Stimulated activated memory B cell treated with anti-CD40 and anti-IgM and Interleukin-4, amounts not matched to agents 10 μg/mL and 1 μg/mL and 100 μg/mL, for 72 hours (primary cell): ENCODE results near the gene SHC1.

Experiments used
- ATAC-seq: fragments of 150-1000 bp; cut with Tn5 transposase; 2 replicates; pipeline ENCODE4 v1.10.0; 2021
- H3K27ac Mint-ChIP-seq: one replicate; pipeline ENCODE4 v1.8.0; 2022; ENCODE audit warnings: mild to moderate bottlenecking, mixed read lengths
- H3K27me3 Mint-ChIP-seq: one replicate; pipeline ENCODE4 v1.8.0; 2022; ENCODE audit warnings: mixed read lengths
- H3K36me3 Mint-ChIP-seq: one replicate; pipeline ENCODE4 v1.8.0; 2022; ENCODE audit warnings: mixed read lengths
- H3K4me1 Mint-ChIP-seq: one replicate; pipeline ENCODE4 v1.8.0; 2022; ENCODE audit warnings: mixed read lengths
- H3K4me3 Mint-ChIP-seq: one replicate; pipeline ENCODE4 v1.8.0; 2022; ENCODE audit warnings: mild to moderate bottlenecking, moderate library complexity, mixed read lengths
- H3K9me3 Mint-ChIP-seq: one replicate; pipeline ENCODE4 v1.8.0; 2022; ENCODE audit warnings: mixed read lengths

Gene SHC1, protein sequence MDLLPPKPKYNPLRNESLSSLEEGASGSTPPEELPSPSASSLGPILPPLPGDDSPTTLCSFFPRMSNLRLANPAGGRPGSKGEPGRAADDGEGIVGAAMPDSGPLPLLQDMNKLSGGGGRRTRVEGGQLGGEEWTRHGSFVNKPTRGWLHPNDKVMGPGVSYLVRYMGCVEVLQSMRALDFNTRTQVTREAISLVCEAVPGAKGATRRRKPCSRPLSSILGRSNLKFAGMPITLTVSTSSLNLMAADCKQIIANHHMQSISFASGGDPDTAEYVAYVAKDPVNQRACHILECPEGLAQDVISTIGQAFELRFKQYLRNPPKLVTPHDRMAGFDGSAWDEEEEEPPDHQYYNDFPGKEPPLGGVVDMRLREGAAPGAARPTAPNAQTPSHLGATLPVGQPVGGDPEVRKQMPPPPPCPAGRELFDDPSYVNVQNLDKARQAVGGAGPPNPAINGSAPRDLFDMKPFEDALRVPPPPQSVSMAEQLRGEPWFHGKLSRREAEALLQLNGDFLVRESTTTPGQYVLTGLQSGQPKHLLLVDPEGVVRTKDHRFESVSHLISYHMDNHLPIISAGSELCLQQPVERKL

DNA sequence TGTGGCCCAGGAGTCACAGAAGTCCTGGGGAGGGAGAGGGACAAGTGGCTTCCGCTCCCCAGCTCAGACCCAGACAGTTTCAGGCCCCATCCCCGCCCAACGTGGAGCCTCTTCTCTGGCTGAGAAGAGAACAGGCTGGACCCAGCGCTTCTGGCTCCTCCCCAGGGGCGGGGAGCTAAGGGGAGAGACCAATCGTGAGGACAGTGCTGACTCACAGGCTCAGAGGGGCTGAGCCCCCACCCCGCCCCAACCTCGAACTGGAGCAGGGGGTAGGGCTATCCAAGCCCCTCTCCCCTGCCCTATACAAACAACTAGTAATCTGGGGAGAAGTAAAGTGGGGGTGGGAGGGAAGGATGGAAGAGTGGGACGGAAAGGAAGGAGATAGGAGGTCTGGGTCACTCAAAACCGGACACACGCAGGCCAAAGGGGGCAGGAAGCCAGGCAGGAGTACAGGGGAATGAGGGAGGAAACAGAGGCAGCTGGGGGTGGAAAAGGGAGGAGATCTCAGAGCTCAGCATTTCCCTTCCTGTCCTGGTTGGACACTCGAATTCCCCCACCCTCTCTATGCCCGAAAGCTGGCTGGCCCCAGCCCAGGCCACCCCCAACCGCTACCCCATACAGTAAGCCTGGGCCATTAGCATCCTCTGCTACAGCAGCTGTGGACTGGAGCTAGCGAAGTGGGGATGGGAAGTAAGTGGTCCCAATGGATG is at the start of gene SHC1:
SHC1 (minus strand) TSS at position 117 of the 710 bp plus-strand sequence. CDS start 221 bp downstream, outside the sequence.
- peaks cover 37% of the 10 kb centered on the region for H3K4me1 Mint-ChIP-seq
- no peaks in the 10 kb centered on the region for H3K9me3 Mint-ChIP-seq
- peak within 1 kb of the TSS; percentile 82 for H3K27ac Mint-ChIP-seq
- no peaks in the 10 kb centered on the region for H3K27me3 Mint-ChIP-seq
- H3K4me3 Mint-ChIP-seq, result peak within 1 kb of the TSS; percentile 62
- ATAC-seq, result no peak
- peaks cover 35% of the 10 kb centered on the region for H3K36me3 Mint-ChIP-seq

DNA sequence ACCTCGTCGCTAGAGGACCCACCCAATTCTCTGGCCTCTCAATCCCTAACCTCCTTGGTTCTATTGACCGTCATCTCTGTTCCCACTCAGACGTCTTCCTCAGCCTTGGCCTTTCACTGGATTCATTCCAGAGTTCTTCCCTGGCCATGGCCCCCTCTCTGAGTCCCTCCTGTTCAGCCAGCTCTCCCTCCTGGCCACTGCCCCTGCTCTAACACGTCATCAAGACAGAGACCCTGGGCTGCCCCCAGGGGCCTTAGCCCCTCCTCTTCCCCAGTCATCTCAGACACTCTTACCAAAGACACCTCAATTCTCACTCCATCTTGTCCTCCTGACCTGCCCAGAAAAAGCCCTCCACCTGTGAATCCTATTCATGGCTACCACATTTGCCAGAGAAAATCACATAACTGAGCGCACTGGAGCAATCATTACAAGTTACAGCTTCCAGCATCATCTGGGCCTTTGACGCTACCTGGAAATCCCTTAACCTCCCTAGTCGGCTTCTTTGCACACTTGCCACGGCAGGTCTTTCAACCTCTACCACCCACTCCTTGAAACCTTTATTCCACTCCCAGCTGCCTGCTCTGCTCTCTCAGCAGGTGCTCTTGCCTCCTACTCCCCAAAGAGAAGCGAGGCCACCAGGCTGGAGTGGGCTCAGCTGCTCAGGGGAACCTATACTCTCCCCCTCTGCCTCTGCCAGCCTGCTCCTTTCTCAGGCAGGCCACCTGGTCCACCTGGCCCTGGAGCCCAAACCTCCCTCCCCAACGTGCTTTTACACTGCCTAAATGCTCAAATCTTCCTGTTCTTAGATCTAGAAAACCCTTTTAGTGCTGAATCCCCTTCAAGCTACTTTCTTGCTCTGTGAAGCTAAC is 49.1 kb upstream of the SHC1 start:
- Mint-ChIP-seq H3K27me3 (no peaks in the 10 kb centered on the region), H3K4me3 (peak overlapping the region; percentile 19), H3K9me3 (no peaks in the 10 kb centered on the region), H3K36me3 (peaks cover 7% of the 10 kb centered on the region), H3K4me1 (peaks cover 56% of the 10 kb centered on the region), H3K27ac (peak overlapping the region; percentile 88)
- ATAC-seq, result no peak

DNA sequence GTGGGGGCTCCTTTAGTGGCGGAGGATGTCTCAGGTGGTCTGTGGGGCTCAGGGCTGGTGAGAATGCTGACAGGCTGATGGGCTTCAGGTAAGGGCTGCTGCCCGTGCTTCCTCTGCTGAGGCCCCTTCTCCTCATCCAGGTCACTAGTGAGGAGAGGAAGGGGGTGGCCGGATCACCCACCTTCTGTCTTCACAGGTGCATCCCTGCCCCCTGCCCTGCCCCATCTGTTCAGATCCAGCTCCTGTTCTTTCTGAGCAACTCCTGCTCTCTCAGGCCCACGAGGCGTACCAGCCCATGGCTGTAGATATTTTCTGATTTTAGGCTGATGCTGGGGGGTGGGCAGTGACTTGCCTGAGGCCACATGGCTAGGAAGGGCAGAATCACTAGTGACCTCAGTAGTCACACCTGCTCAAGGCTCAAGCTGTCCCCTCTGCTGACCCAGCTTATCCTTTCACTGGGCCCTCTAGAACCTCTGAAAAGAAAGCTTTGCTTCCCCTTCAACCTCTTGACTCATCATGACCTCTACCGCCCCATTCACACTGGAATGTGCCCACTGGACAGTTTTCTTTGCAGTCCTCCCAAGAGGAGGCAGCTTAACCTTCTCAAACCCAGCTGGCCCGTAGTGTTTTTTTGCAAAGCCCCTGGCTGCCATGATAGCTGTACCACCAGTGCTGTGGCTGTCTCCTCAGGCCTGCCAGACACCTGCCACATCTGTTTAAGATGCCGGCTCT is 48.2 kb upstream of the SHC1 start:
- Mint-ChIP-seq H3K27me3 (no peaks in the 10 kb centered on the region), H3K9me3 (no peaks in the 10 kb centered on the region), H3K4me3 (no peak overlapping the region), H3K4me1 (peaks cover 60% of the 10 kb centered on the region), H3K36me3 (peaks cover 7% of the 10 kb centered on the region), H3K27ac (peak overlapping the region; percentile 88)
- ATAC-seq, result no peak

DNA sequence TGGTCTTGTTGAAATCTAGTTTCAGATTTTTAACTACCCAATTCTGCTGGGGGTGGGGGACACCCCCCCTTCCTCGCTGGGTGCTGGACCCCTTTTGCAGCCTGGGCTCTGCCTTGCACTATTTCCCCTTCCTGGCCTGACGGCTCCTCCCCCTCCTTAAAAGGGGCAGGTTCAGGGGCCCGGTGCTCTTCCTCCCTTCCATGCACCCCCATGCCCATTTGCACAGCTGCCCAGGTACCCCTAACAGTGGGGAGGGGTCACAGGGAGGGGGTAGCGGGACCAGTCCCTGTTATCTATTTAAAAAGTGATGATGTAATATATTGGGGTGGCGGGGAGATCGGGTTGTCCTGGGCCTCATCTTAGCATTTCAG is 47.4 kb upstream of the SHC1 start:
- peaks cover 12% of the 10 kb centered on the region for H3K36me3 Mint-ChIP-seq
- H3K4me3 Mint-ChIP-seq, result peak overlapping the region; percentile 79
- H3K9me3 Mint-ChIP-seq, result no peaks in the 10 kb centered on the region
- no peaks in the 10 kb centered on the region for H3K27me3 Mint-ChIP-seq
- ATAC-seq, result peak; percentile 6
- peaks cover 68% of the 10 kb centered on the region for H3K4me1 Mint-ChIP-seq
- peak overlapping the region; percentile 88 for H3K27ac Mint-ChIP-seq

DNA sequence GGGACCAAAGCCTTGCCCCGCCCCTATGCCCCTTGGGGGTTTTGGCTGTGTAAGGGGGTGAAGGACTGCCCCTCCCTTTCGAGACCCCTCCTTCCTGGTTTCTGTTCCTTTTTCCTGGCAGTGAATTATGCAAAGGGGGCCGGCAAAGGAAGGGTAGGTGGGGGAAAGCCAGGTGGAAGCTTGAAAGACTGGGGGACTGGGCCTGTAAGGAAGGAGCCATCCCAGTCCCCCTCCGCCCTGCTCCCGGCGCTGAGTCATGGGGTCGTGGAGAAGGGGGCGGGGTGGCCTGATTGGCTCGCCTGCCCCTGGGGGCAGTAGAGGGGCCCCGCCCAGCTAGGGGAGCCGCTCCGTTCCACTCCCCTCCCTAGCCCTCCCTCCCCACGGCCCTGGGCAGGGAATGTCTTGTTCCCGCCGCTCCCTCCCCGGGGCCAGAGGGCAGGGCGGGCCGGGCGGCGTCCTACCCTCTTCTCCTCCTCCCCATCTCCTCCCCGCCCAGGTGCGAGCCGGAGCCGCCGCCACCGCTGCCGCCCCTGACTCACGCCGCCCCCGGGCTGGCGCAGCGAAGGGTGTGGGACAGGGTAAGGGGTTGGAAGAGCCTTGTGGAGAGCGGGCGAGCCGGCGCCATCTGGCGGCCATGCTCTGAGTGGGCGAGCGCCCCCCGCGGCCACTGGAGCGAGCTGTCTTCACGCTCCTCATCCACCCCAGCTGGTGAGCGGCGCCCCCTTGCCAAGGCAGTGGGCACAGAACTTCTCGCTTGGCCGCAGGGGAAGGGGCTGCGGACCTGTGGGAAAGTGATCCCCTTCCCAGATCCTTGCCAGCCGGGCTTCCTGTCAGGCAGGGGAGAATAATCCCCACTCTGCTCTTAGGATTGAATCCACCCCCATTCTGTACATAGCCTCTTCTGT is 46.7 kb upstream of the SHC1 start:
- Mint-ChIP-seq H3K36me3 (peaks cover 12% of the 10 kb centered on the region), H3K27me3 (no peaks in the 10 kb centered on the region), H3K4me3 (peak overlapping the region; percentile 79), H3K27ac (peak overlapping the region; percentile 88), H3K4me1 (peaks cover 75% of the 10 kb centered on the region), H3K9me3 (no peaks in the 10 kb centered on the region)
- peak; percentile 84 for ATAC-seq

DNA sequence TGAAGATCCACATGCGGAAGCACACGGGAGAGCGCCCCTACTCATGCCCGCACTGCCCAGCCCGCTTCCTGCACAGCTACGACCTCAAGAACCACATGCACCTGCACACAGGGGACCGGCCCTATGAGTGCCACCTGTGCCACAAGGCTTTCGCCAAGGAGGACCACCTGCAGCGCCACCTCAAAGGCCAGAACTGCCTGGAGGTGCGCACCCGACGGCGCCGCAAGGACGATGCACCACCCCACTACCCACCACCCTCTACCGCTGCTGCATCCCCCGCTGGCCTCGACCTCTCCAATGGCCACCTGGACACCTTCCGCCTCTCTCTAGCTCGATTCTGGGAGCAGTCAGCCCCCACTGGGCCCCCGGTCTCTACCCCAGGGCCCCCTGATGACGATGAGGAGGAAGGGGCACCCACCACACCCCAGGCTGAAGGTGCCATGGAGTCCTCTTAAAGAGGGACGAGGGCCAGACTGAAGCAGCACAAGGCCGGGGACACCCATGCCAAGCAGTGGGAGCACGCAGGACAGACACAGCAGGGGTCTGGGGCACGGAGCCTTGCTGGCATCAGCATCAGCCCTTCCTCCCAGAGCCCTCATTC is 45.8 kb upstream of the SHC1 start:
- H3K27ac Mint-ChIP-seq, result peak overlapping the region; percentile 88
- peak; percentile 69 for ATAC-seq

DNA sequence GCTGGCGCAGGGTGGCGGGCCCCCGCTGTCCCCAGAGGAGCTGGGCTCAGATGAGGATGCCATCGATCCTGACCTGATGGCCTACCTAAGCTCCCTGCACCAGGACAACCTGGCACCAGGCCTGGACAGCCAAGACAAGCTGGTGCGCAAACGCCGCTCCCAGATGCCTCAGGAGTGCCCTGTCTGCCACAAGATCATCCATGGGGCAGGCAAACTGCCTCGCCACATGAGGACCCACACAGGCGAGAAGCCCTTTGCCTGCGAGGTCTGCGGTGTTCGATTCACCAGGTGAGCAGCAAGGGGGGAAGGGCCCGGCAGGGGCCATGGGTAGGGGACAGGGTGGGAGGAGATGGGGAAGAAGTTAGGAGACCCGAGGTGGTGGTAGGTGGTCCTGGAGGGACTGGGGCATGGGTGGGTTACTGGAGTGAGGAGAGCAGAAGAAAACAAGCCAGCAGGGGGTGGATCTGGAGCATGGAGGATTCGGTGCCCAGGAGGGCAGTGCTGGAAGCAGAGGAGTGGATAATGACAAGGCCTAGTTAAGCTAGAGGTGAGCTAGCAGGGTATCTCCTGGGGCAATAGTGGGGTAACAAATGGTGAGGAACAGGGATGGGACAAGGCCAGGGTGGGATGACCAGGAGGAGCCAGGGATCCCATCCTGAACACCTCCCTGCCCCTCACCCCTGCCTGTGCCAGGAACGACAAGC is 45.1 kb upstream of the SHC1 start:
- H3K4me1 Mint-ChIP-seq, result peaks cover 77% of the 10 kb centered on the region
- no peak overlapping the region for H3K4me3 Mint-ChIP-seq
- no peaks in the 10 kb centered on the region for H3K27me3 Mint-ChIP-seq
- ATAC-seq, result peak; percentile 0
- peaks cover 12% of the 10 kb centered on the region for H3K36me3 Mint-ChIP-seq
- no peaks in the 10 kb centered on the region for H3K9me3 Mint-ChIP-seq
- peak overlapping the region; percentile 88 for H3K27ac Mint-ChIP-seq

More for the DNA sequence above, 45.8 kb upstream of the SHC1 start:
- peak overlapping the region; percentile 65 for H3K4me3 Mint-ChIP-seq
- H3K36me3 Mint-ChIP-seq, result peaks cover 12% of the 10 kb centered on the region
- H3K9me3 Mint-ChIP-seq, result no peaks in the 10 kb centered on the region
- H3K27me3 Mint-ChIP-seq, result no peaks in the 10 kb centered on the region
- peaks cover 75% of the 10 kb centered on the region for H3K4me1 Mint-ChIP-seq

DNA sequence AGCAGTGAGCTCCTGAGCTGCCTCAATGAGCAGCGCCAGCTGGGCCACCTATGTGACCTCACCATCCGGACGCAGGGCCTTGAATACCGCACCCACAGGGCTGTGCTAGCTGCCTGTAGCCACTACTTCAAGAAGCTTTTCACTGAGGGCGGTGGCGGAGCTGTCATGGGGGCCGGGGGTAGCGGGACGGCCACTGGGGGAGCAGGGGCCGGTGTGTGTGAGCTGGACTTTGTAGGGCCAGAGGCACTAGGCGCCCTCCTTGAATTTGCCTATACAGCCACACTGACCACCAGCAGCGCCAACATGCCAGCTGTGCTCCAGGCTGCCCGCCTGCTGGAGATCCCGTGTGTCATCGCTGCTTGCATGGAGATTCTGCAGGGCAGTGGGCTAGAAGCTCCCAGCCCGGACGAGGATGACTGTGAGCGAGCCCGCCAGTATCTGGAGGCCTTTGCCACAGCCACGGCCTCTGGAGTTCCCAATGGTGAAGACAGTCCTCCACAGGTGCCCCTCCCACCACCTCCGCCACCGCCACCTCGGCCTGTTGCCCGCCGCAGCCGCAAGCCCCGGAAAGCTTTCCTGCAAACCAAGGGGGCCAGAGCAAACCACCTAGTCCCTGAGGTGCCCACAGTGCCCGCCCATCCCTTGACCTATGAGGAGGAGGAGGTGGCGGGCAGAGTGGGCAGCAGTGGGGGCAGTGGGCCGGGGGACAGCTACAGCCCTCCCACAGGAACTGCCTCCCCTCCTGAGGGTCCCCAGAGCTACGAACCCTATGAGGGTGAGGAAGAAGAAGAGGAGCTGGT is 44.4 kb upstream of the SHC1 start:
- Mint-ChIP-seq H3K36me3 (peaks cover 13% of the 10 kb centered on the region), H3K9me3 (no peaks in the 10 kb centered on the region), H3K4me1 (peaks cover 80% of the 10 kb centered on the region), H3K27me3 (no peaks in the 10 kb centered on the region), H3K4me3 (no peak overlapping the region), H3K27ac (peak overlapping the region; percentile 88)
- ATAC-seq, result no peak

DNA sequence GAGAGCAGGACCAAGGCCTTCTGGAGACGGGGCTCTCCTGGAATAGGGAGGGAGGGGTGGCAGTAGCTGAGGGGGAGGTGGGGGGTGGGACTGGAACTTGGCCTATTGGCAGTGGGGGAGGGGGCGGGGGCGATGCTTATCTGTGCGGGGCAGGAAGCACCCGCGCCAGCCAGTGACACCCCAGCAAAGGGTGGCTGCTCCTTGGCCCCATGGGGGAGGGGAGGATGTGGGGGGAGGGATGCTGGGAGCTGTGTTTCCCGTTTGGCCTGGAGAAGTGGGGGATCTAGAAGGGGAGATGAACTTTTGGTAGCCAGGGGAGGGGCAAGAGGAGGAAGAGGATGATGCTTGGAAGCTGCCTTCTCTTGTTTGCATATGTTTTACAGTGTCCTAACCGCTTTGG is 43.1 kb upstream of the SHC1 start:
- H3K36me3 Mint-ChIP-seq, result peaks cover 17% of the 10 kb centered on the region
- H3K27me3 Mint-ChIP-seq, result no peaks in the 10 kb centered on the region
- peak overlapping the region; percentile 76 for H3K27ac Mint-ChIP-seq
- no peak for ATAC-seq
- H3K4me3 Mint-ChIP-seq, result no peak overlapping the region
- H3K9me3 Mint-ChIP-seq, result no peaks in the 10 kb centered on the region
- H3K4me1 Mint-ChIP-seq, result peaks cover 80% of the 10 kb centered on the region

DNA sequence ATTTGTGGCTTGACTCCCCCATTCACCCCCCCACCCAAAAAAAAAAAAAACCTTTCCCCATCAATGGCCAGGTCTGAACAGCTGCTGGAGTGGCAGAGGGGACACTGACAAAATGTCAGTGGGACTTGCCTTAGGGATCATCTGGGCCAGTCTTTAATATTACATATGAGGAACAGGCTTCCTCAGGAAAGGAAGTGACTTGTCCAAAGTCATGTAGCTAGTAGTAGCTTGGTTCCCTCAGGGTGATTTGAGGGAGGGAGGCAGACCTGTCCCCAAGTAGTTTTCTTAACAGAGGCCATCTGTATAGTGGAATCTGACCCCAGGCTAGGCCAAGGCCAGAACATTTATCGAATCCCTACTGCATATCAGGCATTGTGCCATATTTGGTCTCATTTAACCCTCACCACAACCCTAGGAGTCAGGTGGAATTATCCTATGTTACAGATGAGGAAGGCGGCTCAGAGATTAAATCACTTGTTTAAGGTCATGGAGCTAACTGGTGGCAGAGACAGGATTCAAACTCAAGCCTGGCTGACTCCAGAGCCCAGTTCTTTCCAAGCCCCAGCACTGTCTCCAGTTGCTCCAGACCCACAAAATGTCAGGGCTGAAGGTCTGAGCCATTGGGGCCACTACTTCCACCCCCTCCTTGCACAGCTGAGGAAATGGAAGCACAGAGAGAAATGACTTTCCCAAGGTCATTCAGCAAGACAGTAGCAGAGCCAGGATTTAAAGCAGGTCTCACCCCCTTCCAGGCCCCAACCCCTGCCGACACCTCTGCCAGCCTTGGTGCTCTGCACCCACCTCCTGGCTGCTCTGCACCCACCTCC is 42.4 kb upstream of the SHC1 start:
- Mint-ChIP-seq H3K27me3 (no peaks in the 10 kb centered on the region), H3K9me3 (no peaks in the 10 kb centered on the region), H3K27ac (peak overlapping the region; percentile 76), H3K36me3 (peaks cover 17% of the 10 kb centered on the region), H3K4me1 (peaks cover 81% of the 10 kb centered on the region), H3K4me3 (no peak overlapping the region)
- ATAC-seq, result no peak

DNA sequence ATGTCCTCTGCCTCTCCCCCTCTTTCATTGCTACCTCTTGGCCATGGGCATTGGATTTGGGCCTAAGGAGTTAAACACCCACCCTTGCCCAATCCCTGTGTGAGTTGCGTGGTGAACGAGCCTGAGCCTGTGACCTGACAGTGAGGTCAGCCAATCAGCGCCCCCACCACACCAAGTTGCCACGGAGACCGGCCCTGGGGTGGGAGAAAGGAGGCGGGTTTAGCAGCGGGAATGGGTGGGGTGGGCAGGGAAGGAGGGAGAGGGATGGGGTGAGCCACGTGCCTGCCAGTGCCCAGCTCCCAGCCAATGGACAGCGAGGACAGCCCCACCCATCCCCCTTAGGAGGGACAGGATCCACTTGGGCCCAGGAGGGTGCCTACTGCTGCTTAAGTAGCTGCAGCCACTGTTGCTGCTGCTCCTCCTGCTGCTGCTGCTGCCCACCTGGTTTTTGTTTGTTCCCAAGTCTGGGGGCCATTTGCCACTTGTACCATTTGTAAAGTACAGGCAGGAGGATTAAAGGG is 41.5 kb upstream of the SHC1 start:
- no peak for ATAC-seq
- peaks cover 17% of the 10 kb centered on the region for H3K36me3 Mint-ChIP-seq
- H3K9me3 Mint-ChIP-seq, result no peaks in the 10 kb centered on the region
- H3K4me3 Mint-ChIP-seq, result no peak overlapping the region
- peaks cover 74% of the 10 kb centered on the region for H3K4me1 Mint-ChIP-seq
- no peaks in the 10 kb centered on the region for H3K27me3 Mint-ChIP-seq
- peak overlapping the region; percentile 76 for H3K27ac Mint-ChIP-seq
